GM12801 (cell line): Measurements from ENCODE around the gene PDE4B.

Source experiments
- CTCF ChIP-seq: IDR thresholded peaks from one replicate; pipeline ENCODE4 v1.5.1; 2011; ENCODE audit warnings: control low read depth; ENCODE audit not compliant: insufficient read length; ENCODE audit errors: extremely low read depth

Gene PDE4B

GRCh38 chr1:66276218-66276617 lies 483.5 kb downstream of the PDE4B start:
- no peak for TF ChIP-seq CTCF

- no peak for TF ChIP-seq CTCF
Observed at GRCh38 chr1:66278260-66279021, 485.7 kb downstream of the PDE4B start.

- TF ChIP-seq CTCF = no peak
Observed at GRCh38 chr1:66281808-66282207, 489.1 kb downstream of the PDE4B start.

- no peak for TF ChIP-seq CTCF
Observed at GRCh38 chr1:66282343-66282852, 489.7 kb downstream of the PDE4B start.

GRCh38 chr1:66282891-66283621 lies 490.4 kb downstream of the PDE4B start:
- TF ChIP-seq CTCF = no peak

- no peak for TF ChIP-seq CTCF
Observed at GRCh38 chr1:66283622-66284041, 490.9 kb downstream of the PDE4B start.

- no peak for TF ChIP-seq CTCF
Observed at GRCh38 chr1:66284746-66285145, 492.1 kb downstream of the PDE4B start.
